Endothelial cell of umbilical vein (primary cell): ENCODE data around the gene STAB2. TPM values are rescaled to one million over a fixed set of nuclear protein-coding genes. Genes with fewer than 3 reads are reported as not detected.

ENCODE experiments used
- BruUV-seq: library from RNA; stranded (reverse); fragments of 400-500 nt; replicated peaks from 2 replicates; lab custom pipeline; 2021; lab: Mats Ljungman, UMichigan
- CTCF ChIA-PET: fragments of 300-600, 350-600 bp; sonication (Branson Sonifier 250); formaldehyde crosslinking; loops from one replicate; lab custom pipeline; 2021; ENCODE audit warnings: antibody characterized with exemption, inconsistent platforms; lab: Charles Lee
- POLR2A ChIA-PET: fragments of 300-600, 350-600 bp; sonication (Branson Sonifier 250); formaldehyde crosslinking; loops from one replicate; lab custom pipeline; 2021; ENCODE audit warnings: antibody characterized with exemption, inconsistent platforms; lab: Charles Lee
- DNase-seq: peaks from one replicate; pipeline ENCODE4 v3.0.0-alpha.2; 2011; ENCODE audit warnings: low read depth, low spot score
- FAIRE-seq: peaks from 2 replicates; lab custom pipeline; 2011; peaks lifted over from hg19 to GRCh38; lab: Jason Lieb, UNC
- H2AFZ ChIP-seq: 2 replicates; pipeline ENCODE4 v1.6.0; 2012; ENCODE audit warnings: low read depth, low read length, control low read depth, inconsistent platforms
- H3K27ac ChIP-seq: 2 replicates; pipeline ENCODE4 v1.5.1; 2011; ENCODE audit warnings: low read depth, mild to moderate bottlenecking, control low read depth, low read length, moderate library complexity; ENCODE audit not compliant: insufficient read depth
- H3K27me3 ChIP-seq, 2 experiments: 2 replicates each; pipeline versions ENCODE4 v1.6.0 to v1.6.1; 2011; ENCODE audit warnings: low read length in 2 of 2, mixed read lengths in 1 of 2; ENCODE audit not compliant: control insufficient read depth in 2 of 2, insufficient read depth in 2 of 2
- H3K36me3 ChIP-seq, 2 experiments: 2 replicates in 1 of 2; 3 replicates in 1 of 2; pipeline ENCODE4 v1.5.1; 2011; ENCODE audit warnings: low read length in 2 of 2, mild to moderate bottlenecking in 1 of 2, moderate library complexity in 1 of 2; ENCODE audit not compliant: control insufficient read depth in 2 of 2, insufficient read depth in 2 of 2; ENCODE audit errors: extremely low read depth in 1 of 2
- H3K4me1 ChIP-seq: 3 replicates; pipeline ENCODE4 v1.5.1; 2011; ENCODE audit warnings: mild to moderate bottlenecking, low read length; ENCODE audit not compliant: control insufficient read depth, insufficient read depth; ENCODE audit errors: extremely low read depth
- H3K4me2 ChIP-seq: 2 replicates; pipeline ENCODE4 v1.6.1; 2011; ENCODE audit warnings: low read length, control low read depth, mixed read lengths; ENCODE audit not compliant: insufficient read depth
- H3K4me3 ChIP-seq, 3 experiments: fragments of 200-600 bp in 1 of 3; sonication (generic), shearing (Covaris generic) in 1 of 3; replicated peaks in 1 of 3; 2 replicates each; pipeline ENCODE4 v1.5.1; 2011 to 2016; ENCODE audit warnings: control low read depth in 3 of 3, low read length in 3 of 3, mild to moderate bottlenecking in 2 of 3, inconsistent platforms in 1 of 3, low read depth in 1 of 3, moderate library complexity in 1 of 3; ENCODE audit not compliant: insufficient read depth in 1 of 3
- H3K79me2 ChIP-seq: 2 replicates; pipeline ENCODE4 v1.6.0; 2012; ENCODE audit warnings: low read length, inconsistent platforms; ENCODE audit not compliant: control insufficient read depth, insufficient read depth
- H3K9ac ChIP-seq: replicated peaks from 2 replicates; pipeline ENCODE3; 2011; ENCODE audit warnings: low read length, control low read depth; ENCODE audit not compliant: insufficient read depth; ENCODE audit errors: extremely low read depth
- H3K9me1 ChIP-seq: replicated peaks from 3 replicates; pipeline ENCODE4 v1.6.0; 2011; ENCODE audit warnings: mild to moderate bottlenecking, low read length; ENCODE audit not compliant: control insufficient read depth, insufficient read depth; ENCODE audit errors: extremely low read depth
- H3K9me3 ChIP-seq: replicated peaks from 2 replicates; pipeline ENCODE4 v1.5.1; 2012; ENCODE audit warnings: low read length, inconsistent platforms; ENCODE audit not compliant: control insufficient read depth, insufficient read depth
- H4K20me1 ChIP-seq: replicated peaks from 2 replicates; pipeline ENCODE3; 2011; ENCODE audit warnings: mild to moderate bottlenecking, low read length; ENCODE audit not compliant: control insufficient read depth, insufficient read depth; ENCODE audit errors: extremely low read depth
- CTCF ChIP-seq, 2 donors: IDR thresholded peaks; 1 replicate in 1 of 2; 2 replicates in 1 of 2; pipeline ENCODE4 v1.5.1; 2011; ENCODE audit warnings: low read length in 2 of 2, mild to moderate bottlenecking in 2 of 2, moderate library complexity in 2 of 2, control low read depth in 1 of 2, inconsistent platforms in 1 of 2, low read depth in 1 of 2; ENCODE audit not compliant: insufficient read depth in 1 of 2; ENCODE audit errors: extremely low read depth in 1 of 2
- EZH2 ChIP-seq: IDR thresholded peaks from 2 replicates; pipeline ENCODE4 v1.6.1; 2012; ENCODE audit warnings: borderline replicate concordance, low read depth, mild to moderate bottlenecking, moderate library complexity, low read length, inconsistent platforms; ENCODE audit not compliant: severe bottlenecking
- FOS ChIP-seq: IDR thresholded peaks from 2 replicates; pipeline ENCODE4 v1.6.1; 2011; ENCODE audit warnings: mild to moderate bottlenecking, low read length, moderate library complexity, borderline replicate concordance; ENCODE audit not compliant: insufficient read depth
- GATA2 ChIP-seq: IDR thresholded peaks from 2 replicates; pipeline ENCODE4 v1.7.0; 2011; ENCODE audit warnings: low read depth, mild to moderate bottlenecking, moderate library complexity, mixed read lengths, low read length; ENCODE audit not compliant: insufficient read length, insufficient read depth
- JUN ChIP-seq: IDR thresholded peaks from 2 replicates; pipeline ENCODE4 v1.6.1; 2011; ENCODE audit warnings: borderline replicate concordance, low read depth; ENCODE audit not compliant: insufficient read length, insufficient read depth
- MAX ChIP-seq: IDR thresholded peaks from 2 replicates; pipeline ENCODE4 v1.6.1; 2011; ENCODE audit not compliant: insufficient read depth, insufficient read length
- MYC ChIP-seq: IDR thresholded peaks from one replicate; pipeline ENCODE4 v1.6.1; 2011; ENCODE audit warnings: mild to moderate bottlenecking, low read depth, low read length
- POLR2A ChIP-seq: IDR thresholded peaks from 2 replicates; pipeline ENCODE4 v1.6.1; 2012; ENCODE audit warnings: low read depth, mild to moderate bottlenecking, control low read depth, low read length
- POLR2AphosphoS5 ChIP-seq: IDR thresholded peaks from 2 replicates; pipeline ENCODE4 v1.6.1; 2012; ENCODE audit warnings: low read depth, mild to moderate bottlenecking, control low read depth, low read length, moderate library complexity; ENCODE audit not compliant: insufficient read depth
- dilution Hi-C: fragments of 300-500 bp; cut with MboI; formaldehyde crosslinking; loops from one replicate; pipeline ENCODE4 v1.15.0; 2019; ENCODE audit warnings: low sequenced_read_pairs; ENCODE audit not compliant: extremely low pct_ligation_motif_present
- intact Hi-C: fragments of 100-400 bp; cut with micrococcal nuclease; formaldehyde crosslinking; loops from one replicate; pipeline ENCODE4 v1.10.0; 2022
- polyA plus RNA-seq, 4 experiments: library from polyadenylated mRNA; depleted of rRNA in 3 of 4; stranded (reverse) in 3 of 4; unstranded in 1 of 4; fragments of >200 nt; gene quantifications; 2 replicates each; pipeline versions ENCODE4 v1.2.1 to v1.2.3, GENCODE V29; 2011 to 2012; ENCODE audit warnings: missing spikeins in 1 of 4
- total RNA-seq: library from RNA; stranded (reverse); gene quantifications from 2 replicates; pipeline ENCODE4 v1.2.3, GENCODE V29; 2021

STAB2 gene
- total and polyA plus RNA-seq, 2 donors (not counting 3 experiments of a cell fraction or from before 2014, with no cell fraction given): 0.01 TPM; not detected in 1

- no peak overlapping the region for H3K4me3 ChIP-seq
- FAIRE-seq (no peak), DNase-seq (no peak)
- ChIA-PET POLR2A (no interaction called here), CTCF (interaction anchor here (0.6 to 2.3 kb wide), 2 partner anchors 8 to 48 kb away, joined by 3 to 27 read pairs; no protein-coding TSS in a partner anchor)
- no peak overlapping the region for H3K27ac ChIP-seq
- TF ChIP-seq EZH2 (no peak), MYC (no peak), GATA2 (no peak), POLR2A (no peak), JUN (no peak), FOS (no peak), MAX (no peak), CTCF (IDR thresholded peaks at IDR 0.05; ENCODE audit: extremely low read depth in 1 of 2, insufficient read depth in 1 of 2, low read depth in 1 of 2, low read length in 2 of 2) (no peak), POLR2AphosphoS5 (no peak)
- intact Hi-C loops (no loop called here), dilution Hi-C loops (no loop called here)
- peaks cover 0 to 2% of the 10 kb centered on the region in 2 experiments for H3K27me3 ChIP-seq
- no TSS peak for BruUV-seq
- no peaks in the 10 kb centered on the region for H3K9me3 ChIP-seq
- H3K9ac ChIP-seq: no peak overlapping the region
- H2AFZ ChIP-seq: no peak overlapping the region
- no peaks in the 10 kb centered on the region for H3K79me2 ChIP-seq
- H3K36me3 ChIP-seq: no peaks in the 10 kb centered on the region
- no peaks in the 10 kb centered on the region for H3K9me1 ChIP-seq
- no peaks in the 10 kb centered on the region for H4K20me1 ChIP-seq
- H3K4me2 ChIP-seq: no peak overlapping the region
- H3K4me1 ChIP-seq: no peaks in the 10 kb centered on the region
Measured at GRCh38 chr12:103640831-103641230, 53.8 kb downstream of the STAB2 start.
